ENCODE data around the gene RIBC1. TPM values are rescaled to one million over a fixed set of nuclear protein-coding genes. Genes with fewer than 3 reads are reported as not detected.
A peak's percentile ranks its signal among the peaks of the same experiment; 100 is the strongest.
"Not testable (repeated sequence)": the region's sequence is repeated elsewhere in the genome, so short reads cannot be mapped to it uniquely, and the experiment has no call there.

The RIBC1 gene
- total RNA-seq, 1 donor from 2014 or later, result 1.0 TPM

DNA sequence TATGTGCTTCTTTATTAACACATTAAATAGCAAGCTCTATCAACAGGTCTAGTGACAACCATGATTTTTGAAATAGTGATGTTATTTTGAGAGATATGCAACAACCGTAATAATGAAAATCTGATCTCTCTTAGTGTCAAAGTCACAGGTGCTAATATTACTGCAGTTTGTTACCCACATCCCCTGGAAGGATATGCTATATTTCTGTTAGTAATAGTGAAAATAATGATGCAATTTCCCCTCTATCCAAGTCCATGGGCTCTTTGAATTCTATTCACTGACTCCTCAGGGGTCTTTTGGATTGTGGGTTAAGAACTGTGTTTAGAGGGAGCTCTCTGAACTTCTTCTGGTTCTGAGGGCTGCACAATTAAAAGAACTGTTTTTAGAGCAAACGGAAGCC is 14.5 kb downstream of the RIBC1 start:
- no peak for DNase-seq

DNA sequence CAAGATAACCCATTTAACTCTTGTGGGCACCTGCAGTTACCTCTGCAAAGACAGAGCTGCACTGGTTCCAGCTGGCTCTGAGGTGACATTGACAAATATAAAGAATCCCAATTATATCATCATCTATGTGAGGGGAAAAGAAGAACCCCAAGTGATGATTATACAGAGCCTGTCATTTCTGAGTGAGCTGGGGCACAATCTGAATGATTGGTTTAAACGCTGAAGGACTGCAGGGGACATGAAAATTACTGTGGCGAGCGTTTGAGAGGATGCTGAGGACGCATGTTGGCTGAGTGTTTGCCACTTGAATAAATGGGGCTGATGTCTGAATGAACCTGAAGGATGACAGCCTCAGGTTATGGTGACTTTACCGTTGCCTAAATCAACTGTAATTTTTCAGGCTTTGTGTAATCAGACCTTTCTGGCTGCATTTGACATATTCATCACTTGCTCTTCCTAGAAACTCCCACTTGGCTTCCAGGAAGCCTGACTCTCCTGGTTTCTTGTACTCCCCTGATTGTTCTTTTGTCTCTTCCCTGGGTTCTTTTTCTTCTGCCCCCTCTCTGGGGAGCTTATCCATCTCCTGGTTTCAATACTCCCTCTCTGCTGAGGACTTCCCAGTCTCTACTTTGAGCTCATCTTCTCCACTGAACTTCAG is 15.6 kb downstream of the RIBC1 start:
- no peak for DNase-seq

DNA sequence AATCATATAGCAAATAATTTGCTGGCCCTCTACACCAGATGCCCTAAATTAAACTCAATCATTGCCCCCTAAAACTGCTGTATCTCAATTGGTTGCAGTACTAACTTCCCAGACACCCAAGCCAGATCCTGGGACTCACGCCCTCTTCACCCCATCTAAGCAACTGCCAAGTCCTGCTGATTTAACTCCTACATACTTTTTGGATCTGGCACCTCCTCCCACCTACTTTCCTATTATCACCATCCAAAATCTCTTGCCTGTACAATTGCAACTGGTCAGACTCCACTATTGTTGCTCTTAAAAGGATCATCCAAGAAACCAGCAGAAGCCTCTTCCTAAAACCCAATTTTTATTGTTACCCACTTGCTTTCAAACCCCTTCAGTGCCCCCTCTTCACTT is 16.2 kb downstream of the RIBC1 start:
- no peak for DNase-seq

DNA sequence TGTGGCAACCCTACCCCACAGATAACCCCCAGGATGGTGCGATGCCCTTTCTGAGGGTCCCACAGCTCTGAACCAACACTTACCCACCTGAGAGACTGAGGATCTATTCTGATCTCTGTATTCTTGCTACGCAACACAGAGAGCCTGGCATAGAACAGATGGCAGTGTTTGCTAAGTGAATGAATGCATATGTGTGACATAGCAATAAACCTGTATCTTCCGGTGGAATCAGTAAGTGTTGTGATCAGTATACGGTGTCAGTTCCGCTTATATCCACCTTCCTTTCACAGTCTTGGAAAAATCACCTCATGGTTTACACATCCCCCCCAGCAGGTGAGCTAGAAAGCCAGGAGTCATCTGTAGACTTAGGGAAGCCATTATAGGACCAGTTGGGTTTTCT is 17.4 kb downstream of the RIBC1 start:
- DNase-seq, result no peak

DNA sequence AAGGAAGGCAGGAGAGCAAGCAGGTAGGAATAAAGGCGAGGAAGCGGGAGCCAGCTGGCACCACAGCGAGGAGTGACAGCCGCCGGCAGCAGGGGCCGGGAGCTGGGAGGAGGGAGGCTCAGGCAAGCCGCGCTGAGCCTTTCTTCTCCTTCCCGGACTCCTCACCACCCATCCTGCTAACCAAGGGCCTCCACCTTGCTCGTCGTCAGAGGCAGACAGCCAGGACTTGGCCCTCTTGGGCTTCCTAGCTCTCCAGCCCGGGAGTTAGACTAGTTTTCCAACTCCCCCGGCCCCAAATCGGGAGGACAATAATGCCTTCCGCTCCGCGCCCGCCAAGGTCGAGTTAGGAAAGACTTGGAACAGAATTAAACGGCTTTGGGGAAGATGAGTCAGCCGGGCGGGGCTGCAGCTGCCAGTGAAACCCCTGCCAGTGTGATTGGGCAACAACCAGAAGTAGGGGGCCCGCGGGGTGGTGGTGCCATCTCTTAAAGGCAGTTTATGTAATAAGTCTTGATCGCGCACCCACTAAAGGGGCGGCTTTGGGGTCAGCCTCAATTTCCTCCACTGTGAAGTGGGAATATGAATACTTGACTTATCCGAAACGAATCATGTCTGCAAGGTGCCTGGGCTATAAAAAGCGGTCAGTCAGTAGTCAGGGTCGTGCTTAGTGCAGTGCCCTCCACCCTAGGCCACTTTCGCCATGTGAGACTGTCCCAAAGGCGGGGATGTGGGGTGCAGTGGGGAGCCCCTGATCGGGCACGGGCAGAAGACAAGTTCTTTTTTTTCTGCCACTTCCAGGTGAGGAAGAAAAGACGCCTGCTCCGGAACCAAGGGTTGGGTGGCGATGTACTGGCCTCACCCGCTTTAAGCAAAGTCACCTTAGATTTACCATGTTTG is 18.2 kb downstream of the RIBC1 start:
- DNase-seq, result peak; percentile 39

DNA sequence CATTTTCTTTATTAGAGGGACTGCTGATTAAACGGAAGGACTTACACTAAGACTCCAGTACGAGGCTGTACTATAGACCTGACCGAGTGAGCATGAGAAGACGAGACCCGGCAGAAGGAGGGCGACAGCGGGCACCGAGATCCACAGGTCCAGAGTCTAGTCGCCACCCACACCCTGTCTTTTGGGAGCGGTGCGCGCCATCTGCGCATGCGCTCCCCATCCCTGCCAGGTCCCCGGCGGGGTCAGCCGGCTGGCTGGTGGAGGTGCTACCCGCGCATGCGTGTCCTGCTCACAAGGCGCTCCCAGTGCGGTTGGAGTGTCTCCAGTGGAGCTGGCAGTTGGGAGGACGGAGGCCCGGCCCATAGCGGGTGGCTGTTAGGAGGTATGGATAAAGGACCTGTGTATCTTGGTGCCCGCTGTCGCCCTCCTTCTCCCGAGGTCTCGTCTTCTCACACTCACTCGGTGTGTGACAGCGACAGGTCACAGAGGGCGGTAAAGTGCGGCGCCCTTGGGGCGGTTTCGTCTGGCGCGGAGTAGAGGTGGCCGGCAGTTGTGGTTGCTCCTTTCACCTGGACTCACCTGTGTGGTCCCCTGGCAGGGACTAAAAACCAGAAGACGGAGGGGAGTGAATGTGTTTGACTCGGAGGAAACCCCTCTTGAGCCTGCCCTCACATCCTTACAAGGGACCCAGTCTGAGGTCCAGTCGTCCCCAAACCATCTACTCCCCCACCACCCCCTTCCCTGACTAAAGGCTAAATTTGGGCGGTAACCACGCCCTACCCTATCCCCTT is 19.1 kb downstream of the RIBC1 start:
- peak; percentile 60 for DNase-seq

DNA sequence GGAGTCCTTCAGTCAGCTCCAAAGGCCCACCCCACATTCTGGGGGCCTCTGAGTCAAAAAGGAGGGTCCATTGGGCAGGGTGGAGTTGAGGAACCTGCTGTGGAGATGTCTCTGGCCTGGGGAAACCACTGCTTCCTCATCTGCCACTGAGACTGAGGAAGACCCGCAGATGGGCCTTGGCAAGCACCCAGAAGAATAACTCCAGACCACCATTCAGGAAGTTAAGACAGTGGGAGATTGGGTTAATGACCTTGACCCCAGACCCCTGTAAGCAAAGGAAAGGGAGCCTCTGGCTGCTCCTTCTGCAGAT is 19.6 kb downstream of the RIBC1 start:
- DNase-seq, result no peak

DNA sequence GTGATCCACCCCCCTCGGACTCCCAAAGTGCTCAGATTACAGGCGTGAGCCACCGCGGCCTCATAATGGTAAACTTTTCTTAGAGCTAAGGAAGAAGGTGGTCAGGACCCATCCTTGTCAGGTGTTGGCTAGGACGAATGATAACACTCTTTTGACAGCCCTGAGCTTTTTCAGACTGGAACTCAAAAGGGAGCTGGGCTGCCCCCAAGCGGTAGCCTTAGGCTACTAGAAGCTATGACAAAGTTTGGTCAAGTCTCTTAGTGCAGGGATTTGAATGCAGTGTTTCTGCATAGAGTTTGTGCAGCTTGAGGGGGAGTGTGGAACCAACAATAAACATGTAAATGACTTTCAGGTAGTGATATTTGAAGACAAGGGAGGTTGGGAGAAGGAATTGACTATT is 23.3 kb downstream of the RIBC1 start:
- peak; percentile 56 for DNase-seq

DNA sequence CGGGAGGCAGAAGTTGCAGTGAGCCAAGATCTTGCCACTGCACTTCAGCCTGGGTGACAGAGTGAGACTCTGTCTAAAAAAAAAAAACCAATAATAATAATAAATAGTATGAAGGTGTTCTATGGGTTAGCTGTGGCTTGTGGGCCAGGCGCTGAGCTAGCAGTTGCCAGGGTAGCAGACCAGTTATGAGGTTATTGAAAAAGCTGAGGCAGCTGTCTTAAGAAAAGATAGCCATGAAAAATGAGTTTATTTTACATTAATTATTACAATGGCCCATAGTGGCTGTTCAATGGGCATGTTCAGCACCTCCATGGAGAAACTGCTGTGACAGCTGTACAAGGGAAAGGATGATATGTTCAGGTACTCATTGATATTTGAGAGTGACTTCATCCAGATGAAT is 24.8 kb downstream of the RIBC1 start:
- no peak for DNase-seq

DNA sequence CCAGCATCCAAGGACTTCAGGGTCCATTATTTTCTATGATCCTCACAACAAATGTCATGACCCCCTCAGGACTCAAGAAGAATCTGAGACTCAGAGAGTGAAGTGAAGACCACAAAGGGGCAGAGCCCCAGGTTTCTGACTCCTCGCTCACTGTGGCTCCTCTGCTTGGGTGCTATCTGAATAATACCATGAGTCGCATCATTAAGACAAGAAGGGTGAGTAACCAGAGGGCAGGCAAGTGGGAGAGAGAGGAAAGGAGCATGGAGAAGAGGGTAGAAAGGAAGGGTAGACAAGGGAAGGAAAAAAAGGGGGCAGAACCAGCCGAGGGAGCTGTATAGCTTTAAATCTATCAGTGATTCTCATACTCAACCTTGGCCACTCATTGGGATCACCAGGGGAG is 27.0 kb downstream of the RIBC1 start:
- DNase-seq, result no peak

DNA sequence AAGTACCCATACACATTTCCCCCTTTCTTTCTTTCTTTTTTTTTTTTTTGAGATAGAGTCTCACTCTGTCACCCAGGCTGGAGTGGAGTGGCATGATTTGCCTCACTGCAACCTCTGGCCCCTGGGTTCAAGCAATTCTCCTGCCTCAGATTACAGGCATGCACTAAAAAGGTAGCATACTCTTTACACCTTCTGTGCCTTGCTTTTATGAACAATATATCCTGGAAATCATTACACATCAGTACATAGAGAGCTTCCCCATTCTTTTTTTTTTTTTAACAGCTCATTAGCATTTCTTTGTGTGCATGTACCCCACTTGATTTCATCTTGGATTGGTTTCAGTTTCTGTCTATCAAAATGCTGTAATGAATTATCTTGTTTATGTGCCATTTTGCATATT is 30.1 kb downstream of the RIBC1 start:
- no peak for DNase-seq

DNA sequence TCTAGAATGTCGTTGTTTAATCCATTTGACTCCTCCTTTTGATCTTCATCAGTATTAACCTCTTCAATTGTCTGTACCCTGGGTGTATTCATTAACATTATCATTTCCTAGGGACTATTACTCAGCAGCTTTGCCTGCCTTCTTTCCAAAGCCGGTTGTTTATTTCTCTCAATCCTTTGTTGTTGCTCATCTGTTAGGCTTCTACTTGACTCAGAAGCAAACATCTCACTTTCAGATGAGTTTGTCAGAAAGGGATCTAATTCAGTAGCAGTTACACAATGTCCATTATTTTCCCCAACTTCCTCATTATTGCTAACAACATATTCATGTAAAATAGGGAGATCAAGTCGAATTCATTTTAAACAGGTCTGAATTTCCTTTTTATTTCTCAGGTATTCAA is 33.6 kb downstream of the RIBC1 start:
- no peak for DNase-seq

DNA sequence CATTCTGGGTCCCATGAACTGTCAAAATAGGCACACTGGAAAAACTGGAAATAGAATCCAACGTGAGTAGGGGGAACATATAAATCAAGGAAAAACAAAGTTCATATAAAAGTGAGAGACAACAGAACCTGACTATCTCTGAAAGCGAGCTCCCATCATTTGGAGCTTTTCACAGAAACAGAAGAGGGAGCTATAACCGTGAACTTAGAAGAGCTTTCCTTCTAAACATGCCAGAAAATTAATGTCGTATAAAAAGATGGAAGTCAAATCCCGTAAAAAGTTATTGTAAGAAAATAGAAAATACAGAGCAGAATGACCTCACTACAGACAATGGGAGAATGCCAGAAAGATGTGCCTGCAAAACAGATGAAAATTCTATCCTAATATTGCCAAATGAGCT is 35.4 kb downstream of the RIBC1 start:
- no peak for DNase-seq

DNA sequence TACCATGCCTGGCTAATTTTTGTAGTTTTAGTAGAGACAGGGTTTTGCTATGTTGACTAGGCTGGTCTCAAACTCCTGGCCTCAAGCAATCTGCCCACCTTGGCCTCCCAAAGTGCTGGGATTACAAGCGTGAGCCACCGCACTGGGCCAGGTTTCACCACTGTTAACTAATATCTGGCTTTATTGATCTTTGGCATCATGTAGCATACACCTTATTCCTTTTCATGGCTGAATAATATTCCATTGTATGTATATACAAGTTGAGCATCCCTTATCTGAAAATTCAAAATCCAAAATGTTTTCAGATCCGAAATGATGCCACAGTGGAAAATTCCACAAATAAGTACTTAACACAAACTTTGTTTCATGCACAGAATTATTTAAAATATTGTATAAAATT is 46.0 kb downstream of the RIBC1 start:
- not testable (repeated sequence) for DNase-seq

DNA sequence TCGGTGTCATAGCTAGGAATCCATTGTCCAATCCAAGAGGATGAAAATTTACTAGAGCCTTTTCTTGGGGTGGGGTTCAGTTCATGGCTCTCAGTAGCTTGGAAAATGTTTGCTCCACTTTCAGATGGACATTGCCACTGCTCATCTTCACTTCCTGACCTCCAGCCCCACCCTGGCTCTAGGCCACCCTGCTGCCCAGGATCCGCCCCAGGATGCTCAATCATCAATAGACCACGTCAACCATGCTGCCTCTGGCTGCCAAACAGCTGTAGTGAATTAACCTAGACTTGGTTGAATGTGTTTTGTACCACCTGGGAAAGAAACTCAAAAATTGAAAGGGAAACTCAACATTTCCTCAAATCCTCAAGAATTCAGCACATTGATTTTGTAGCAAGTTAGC is 48.7 kb downstream of the RIBC1 start:
- no peak for DNase-seq

DNA sequence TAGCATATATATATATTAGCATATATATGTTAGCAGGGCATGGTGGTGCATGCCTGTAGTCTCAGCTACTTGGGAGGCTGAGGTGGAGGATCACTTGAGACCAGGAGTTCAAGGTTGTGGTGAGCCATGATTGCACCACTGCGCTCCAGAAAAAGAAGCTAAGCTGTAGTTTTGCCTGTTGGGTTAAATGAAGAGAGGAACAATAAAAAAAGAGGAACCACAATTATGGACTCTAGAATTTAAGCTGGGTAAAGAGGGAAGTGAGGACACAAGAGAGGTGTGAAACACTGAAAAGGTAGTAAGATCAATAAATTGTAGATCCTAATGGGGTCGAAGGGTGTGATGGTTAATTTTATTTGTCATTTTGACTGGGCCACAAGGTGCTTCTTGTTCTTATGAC is 52.0 kb downstream of the RIBC1 start:
- DNase-seq, result no peak

DNA sequence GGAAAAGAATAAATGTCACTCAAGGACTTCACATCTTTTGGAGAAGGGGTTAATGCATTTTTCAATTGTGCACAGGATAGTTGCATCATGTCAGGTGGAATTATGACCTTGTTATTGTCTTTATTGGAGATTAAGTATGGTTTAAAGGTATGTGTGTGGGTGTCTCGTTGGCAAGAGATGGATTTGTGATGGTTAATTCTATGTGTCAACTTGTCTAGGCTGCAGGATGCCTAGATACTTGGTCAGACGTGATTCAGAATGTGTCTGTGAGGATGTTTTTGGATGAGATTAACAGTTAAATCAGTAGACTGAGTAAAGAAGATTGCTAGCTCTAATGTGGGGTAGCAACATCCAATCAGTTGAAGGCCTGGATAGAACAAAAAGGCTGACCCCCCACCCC is 53.7 kb downstream of the RIBC1 start:
- DNase-seq, result no peak

DNA sequence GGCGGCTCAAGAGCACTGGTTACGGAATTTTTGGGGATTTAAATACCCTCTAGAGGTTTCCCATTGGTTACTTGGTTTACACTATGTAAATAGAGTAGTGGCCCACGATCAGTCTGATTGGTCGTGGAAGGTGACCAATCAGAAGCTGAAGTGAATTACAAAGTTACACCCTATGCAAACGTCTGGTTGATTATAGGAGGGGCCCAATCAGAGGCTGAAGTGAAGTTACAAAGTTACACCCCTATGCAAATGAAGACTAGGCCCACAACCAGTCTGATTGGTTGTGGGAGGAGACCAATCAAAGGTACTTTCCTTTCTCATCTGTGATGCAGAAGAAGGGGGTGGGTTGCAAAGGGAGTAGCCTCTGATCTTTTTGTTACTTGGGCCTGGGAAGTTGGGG is 56.6 kb downstream of the RIBC1 start:
- peak; percentile 1 for DNase-seq

Other genes with a start within 250 kb of the RIBC1 start
- 122 and 175 TPM in 2 replicates for gene KDM5C, start 197.7 kb upstream of the RIBC1 start, total RNA-seq
- 1.8 and 3.9 TPM in 2 replicates for gene IQSEC2, start 141.3 kb upstream of the RIBC1 start, total RNA-seq
- gene SMC1A, start 219 bp upstream of the RIBC1 start, total RNA-seq, result 16.5 and 24.3 TPM in 2 replicates
- gene HSD17B10, start 11.5 kb downstream of the RIBC1 start, total RNA-seq, result 79.3 and 83.7 TPM in 2 replicates